AG10803 (cell line): ENCODE measurements around the gene PDE6D.

Experiments
- DNase-seq: peaks from one replicate; pipeline ENCODE4 v3.0.0; 2010; ENCODE audit warnings: low read depth
- H3K4me3 ChIP-seq: 2 replicates; pipeline ENCODE4 v1.5.1; 2011; ENCODE audit warnings: mild to moderate bottlenecking, low read length, control low read depth
- CTCF ChIP-seq: conservative IDR thresholded peaks from 2 replicates; pipeline ENCODE4 v1.5.1; 2011; ENCODE audit warnings: mild to moderate bottlenecking, low read length, control low read depth, inconsistent platforms

PDE6D gene

DNA sequence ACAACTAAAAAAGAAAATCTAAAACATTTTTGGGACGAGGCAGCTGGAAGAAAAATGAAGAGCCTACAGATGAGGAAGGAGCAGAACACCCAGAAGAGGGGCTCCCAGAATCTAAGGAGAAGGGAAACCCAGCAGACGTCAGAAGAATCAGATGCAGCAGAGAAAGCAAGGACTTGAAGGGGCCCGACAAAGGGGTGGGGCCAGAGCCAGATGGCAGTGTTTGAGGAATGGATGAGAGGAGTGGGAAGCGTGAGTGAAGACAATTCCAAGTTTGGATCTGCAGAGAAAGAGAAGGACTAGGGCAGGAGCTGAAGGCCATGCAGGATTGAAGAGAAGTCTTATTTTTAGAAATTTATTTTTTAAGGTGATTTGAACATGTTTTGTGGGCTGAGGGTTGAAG, 53.5 kb downstream of the PDE6D start:
- no peak overlapping the region for H3K4me3 ChIP-seq
- no peak for TF ChIP-seq CTCF
- no peak for DNase-seq

GRCh38 chr2:231726276-231726675, 54.8 kb downstream of the PDE6D start:
- TF ChIP-seq CTCF: no peak

GRCh38 chr2:231725476-231725875, 55.6 kb downstream of the PDE6D start:
- no peak overlapping the region for H3K4me3 ChIP-seq
- no peak for TF ChIP-seq CTCF
- no peak for DNase-seq

More at GRCh38 chr2:231726276-231726675, 54.8 kb downstream of the PDE6D start:
- no peak for DNase-seq
- no peak overlapping the region for H3K4me3 ChIP-seq

GRCh38 chr2:231722721-231723307, 58.3 kb downstream of the PDE6D start:
- H3K4me3 ChIP-seq: no peak overlapping the region
- no peak for TF ChIP-seq CTCF
- DNase-seq: no peak

DNA sequence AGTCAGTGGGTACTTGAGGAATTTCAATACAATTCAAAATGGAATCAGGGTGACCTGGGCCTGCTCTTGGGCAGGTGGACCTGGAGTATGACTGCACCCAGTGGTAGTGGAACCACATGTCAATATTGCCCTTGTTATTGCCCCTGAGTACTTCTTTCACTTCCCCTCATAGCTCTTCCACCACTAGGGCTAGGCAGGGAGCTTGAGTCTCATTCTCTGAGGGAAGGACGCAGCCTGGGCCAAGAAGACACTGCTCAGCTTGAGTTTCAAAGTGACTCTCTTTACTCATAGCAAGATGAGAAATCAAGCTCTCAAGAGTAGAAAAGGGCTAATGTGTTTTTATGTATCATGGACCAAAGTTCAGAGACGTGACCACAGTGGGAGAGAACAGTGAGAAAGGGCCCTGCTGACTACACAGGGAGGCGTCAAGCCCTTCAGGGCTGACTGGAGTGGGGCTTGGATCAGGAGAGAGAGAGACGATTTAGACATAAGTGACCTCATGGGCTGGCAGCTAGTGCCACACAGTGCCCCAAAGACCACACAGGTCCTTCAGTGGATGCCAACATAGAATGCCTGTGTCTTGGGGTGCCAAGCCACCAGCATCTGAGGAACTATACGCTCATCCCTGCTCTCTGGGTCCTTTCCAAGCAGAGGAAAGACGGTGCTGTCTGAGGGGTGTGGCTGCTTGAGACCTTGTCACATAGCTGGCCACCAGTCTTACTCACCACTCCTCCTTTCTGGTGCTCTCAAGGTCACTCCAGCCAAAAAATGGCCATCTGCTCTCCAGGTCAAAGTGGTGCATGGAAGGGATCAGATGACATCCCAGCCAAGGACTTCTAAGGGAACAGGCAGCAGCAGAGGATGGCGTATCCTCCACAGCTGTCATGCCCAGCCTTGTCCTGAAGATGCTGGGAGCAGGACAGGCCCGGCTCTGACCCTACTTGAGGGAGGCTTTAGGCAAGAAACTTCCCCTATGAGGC, 59.8 kb downstream of the PDE6D start:
- H3K4me3 ChIP-seq: no peak overlapping the region
- TF ChIP-seq CTCF: no peak
- DNase-seq: no peak

DNA sequence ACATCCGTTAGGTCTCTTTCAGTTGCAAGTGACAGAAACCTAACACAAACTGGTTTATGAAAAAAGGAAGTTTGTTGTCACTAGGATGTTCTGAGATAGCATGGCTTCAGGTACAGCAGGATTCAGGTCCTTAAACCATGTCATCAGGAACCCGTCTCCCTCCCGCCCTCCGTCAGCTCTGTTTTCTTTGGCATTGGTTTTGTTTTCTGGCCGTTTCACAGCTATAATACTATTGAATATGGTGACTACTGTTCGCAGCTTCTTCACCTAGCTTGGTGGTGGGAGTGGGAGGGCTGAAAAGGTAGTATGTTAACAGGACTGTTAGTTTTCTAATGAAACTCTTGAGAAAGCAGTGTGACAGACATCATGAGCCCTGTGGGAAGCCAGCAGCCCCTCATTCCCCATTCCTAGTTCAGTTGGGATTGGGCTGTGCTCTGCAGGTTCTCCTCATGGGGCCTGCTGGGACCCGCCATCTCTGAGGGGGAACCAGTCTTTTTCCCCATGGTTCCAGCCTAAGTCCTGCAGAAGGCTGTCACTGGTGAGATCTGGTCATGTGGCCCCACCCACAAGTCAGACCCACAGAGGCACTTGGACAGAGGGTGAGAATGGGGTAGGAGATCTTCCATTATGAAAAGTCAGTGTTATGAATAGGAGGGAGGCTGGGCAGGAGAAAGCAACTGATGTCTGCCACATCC, 60.6 kb downstream of the PDE6D start:
- TF ChIP-seq CTCF: no peak
- H3K4me3 ChIP-seq: no peak overlapping the region
- DNase-seq: no peak
